HUES6 (cell line): ENCODE results near the gene KCNMA1.
A peak's percentile ranks its signal among the peaks of the same experiment; 100 is the strongest.
"Not testable (repeated sequence)": the region's sequence is repeated elsewhere in the genome, so short reads cannot be mapped to it uniquely, and the experiment has no call there.

ENCODE experiments used
- H3K27ac ChIP-seq: 2 replicates; pipeline ENCODE4 v1.7.0; 2013; ENCODE audit warnings: low read depth, mild to moderate bottlenecking, low read length, inconsistent platforms
- H3K27me3 ChIP-seq: 2 replicates; pipeline ENCODE4 v1.6.1; 2013; ENCODE audit warnings: low read length; ENCODE audit not compliant: control insufficient read depth, insufficient read depth
- H3K36me3 ChIP-seq: 2 replicates; pipeline ENCODE4 v1.6.1; 2013; ENCODE audit warnings: low read length; ENCODE audit not compliant: control insufficient read depth, insufficient read depth
- H3K4me1 ChIP-seq: 2 replicates; pipeline ENCODE4 v1.6.1; 2013; ENCODE audit warnings: low read length; ENCODE audit not compliant: control insufficient read depth, insufficient read depth
- H3K4me3 ChIP-seq: 2 replicates; pipeline ENCODE4 v1.5.1; 2013; ENCODE audit warnings: low read depth, low read length
- H3K9ac ChIP-seq: one replicate; pipeline ENCODE4 v1.6.1; 2013; ENCODE audit warnings: mild to moderate bottlenecking, low read length
- H3K9me3 ChIP-seq: 2 replicates; pipeline ENCODE4 v1.6.1; 2013; ENCODE audit warnings: low read depth, low read length; ENCODE audit not compliant: control insufficient read depth, insufficient read depth

KCNMA1 gene

GRCh38 chr10:77637532-77638320, at the start of gene KCNMA1:
Gene KCNMA1, minus strand, starts transcription at chr10:77637808.
- peaks cover 19% of the 10 kb centered on the region for H3K4me1 ChIP-seq
- H3K27me3 ChIP-seq: peaks cover 85% of the 10 kb centered on the region
- H3K27ac ChIP-seq: no peak within 1 kb of the TSS
- peak within 1 kb of the TSS; percentile 44 for H3K9ac ChIP-seq
- H3K4me3 ChIP-seq: peak within 1 kb of the TSS; percentile 97
- H3K36me3 ChIP-seq: no peaks in the 10 kb centered on the region
- no peaks in the 10 kb centered on the region for H3K9me3 ChIP-seq

DNA sequence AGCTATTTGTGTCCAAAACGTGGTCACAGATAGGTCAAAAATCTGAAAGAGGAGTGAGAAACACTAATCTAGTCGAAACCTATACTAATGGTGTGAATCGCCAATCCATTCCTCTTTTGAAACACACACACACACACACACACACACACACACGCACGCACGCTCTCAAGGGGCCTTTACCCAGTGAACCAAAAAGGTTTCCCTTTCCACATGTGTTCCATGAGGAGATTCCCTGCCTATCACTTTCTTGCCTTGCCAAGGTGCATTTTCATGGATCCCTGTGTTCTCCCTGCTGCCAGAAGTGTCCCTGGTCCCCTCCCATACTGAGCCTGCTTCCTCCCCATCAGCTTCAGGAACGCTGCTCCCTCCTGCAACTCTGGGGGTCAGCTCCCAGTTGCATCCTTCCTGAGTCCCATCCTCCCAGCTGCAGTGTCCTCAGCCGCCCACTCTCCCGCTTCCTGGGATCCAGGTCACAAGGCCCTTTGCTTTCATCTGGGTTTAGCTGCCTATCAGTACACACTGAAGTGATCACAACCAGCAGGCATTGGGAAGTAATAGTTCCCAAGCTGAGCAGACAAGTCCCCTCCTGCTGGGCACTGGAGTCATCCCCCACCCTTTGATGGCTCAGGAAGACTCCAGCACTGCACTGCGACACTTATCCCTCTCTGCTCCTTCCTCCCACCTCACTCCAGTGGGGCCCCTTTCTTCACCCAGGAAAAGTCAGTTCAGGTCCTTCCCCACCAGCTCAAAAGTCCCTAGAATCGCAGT, 49.2 kb upstream of the KCNMA1 start:
- Histone ChIP-seq H3K9me3 (no peaks in the 10 kb centered on the region), H3K27ac (no peak overlapping the region), H3K4me3 (no peak overlapping the region), H3K36me3 (no peaks in the 10 kb centered on the region), H3K4me1 (peaks cover 14% of the 10 kb centered on the region), H3K27me3 (no peaks in the 10 kb centered on the region), H3K9ac (no peak overlapping the region)

GRCh38 chr10:77686096-77686495, 48.5 kb upstream of the KCNMA1 start:
- Histone ChIP-seq H3K9me3 (no peaks in the 10 kb centered on the region), H3K36me3 (no peaks in the 10 kb centered on the region), H3K4me3 (no peak overlapping the region), H3K27ac (no peak overlapping the region), H3K27me3 (no peaks in the 10 kb centered on the region), H3K4me1 (peaks cover 15% of the 10 kb centered on the region), H3K9ac (no peak overlapping the region)

GRCh38 chr10:77685432-77685831, 47.8 kb upstream of the KCNMA1 start:
- Histone ChIP-seq H3K4me3 (no peak overlapping the region), H3K9me3 (no peaks in the 10 kb centered on the region), H3K9ac (no peak overlapping the region), H3K27ac (no peak overlapping the region), H3K27me3 (no peaks in the 10 kb centered on the region), H3K36me3 (no peaks in the 10 kb centered on the region), H3K4me1 (peaks cover 15% of the 10 kb centered on the region)

GRCh38 chr10:77683088-77683432, 45.5 kb upstream of the KCNMA1 start:
- peaks cover 15% of the 10 kb centered on the region for H3K4me1 ChIP-seq
- not testable (repeated sequence) for H3K36me3 ChIP-seq, H3K9ac ChIP-seq, H3K9me3 ChIP-seq, H3K4me3 ChIP-seq, H3K27ac ChIP-seq, H3K27me3 ChIP-seq

DNA sequence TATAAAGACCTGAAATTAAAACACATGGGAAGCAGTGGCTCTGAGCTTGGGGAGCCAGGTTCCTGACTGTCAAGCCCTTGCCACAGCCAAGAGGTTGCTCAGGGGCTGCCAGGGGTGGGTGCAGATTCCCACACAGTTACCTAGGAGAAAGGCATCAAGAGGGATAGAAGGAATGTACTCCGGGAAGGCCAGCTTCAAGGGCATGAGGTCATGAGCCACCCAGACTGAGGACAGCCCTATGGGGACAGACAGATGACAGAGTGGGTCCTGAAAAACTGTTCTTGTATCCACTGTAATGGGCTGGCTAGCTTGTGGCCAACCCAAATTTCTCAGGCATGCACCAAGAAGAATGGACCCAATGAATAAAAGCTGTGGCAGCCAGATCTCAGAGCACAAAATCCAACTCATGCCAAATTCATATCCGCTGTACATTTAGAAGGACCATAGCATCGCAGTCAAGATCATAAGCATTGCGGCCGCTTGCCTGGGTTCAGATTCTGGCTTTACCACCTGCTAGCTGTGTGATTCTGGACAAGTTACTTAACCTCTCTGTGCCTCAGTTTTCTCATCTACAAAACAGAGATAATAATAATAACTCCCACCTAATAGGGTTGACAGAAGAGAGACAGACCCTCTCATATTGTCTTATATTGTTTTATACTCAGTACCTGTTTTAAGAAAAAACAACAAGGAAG, 44.9 kb upstream of the KCNMA1 start:
- H3K4me1 ChIP-seq: peaks cover 15% of the 10 kb centered on the region
- no peaks in the 10 kb centered on the region for H3K27me3 ChIP-seq
- H3K36me3 ChIP-seq: no peaks in the 10 kb centered on the region
- no peak overlapping the region for H3K4me3 ChIP-seq
- H3K27ac ChIP-seq: no peak overlapping the region
- no peak overlapping the region for H3K9ac ChIP-seq
- no peaks in the 10 kb centered on the region for H3K9me3 ChIP-seq

DNA sequence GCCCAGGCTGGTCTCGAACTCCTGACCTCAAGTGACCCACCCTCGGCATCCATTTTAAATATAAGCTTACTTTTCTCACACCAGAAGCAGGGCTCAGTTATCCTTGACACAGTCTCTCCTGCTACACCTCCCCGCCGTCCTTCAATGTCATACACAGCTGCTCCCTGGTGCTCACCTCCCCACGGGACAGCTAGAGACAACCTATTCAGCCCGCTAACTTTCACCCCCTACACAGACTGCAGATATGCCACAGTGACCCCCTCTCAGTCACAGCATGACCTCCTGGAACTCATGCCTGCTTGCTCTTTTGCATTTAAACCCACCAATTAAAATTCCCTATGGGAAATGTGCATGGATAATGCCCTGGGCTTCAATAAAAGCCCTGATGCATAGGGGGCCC, 44.2 kb upstream of the KCNMA1 start:
- Histone ChIP-seq H3K27ac (no peak overlapping the region), H3K4me3 (no peak overlapping the region), H3K9me3 (no peaks in the 10 kb centered on the region), H3K27me3 (no peaks in the 10 kb centered on the region), H3K36me3 (no peaks in the 10 kb centered on the region), H3K9ac (no peak overlapping the region), H3K4me1 (peaks cover 10% of the 10 kb centered on the region)

GRCh38 chr10:77680811-77681210, 43.2 kb upstream of the KCNMA1 start:
- Histone ChIP-seq H3K27ac (no peak overlapping the region), H3K36me3 (no peaks in the 10 kb centered on the region)

DNA sequence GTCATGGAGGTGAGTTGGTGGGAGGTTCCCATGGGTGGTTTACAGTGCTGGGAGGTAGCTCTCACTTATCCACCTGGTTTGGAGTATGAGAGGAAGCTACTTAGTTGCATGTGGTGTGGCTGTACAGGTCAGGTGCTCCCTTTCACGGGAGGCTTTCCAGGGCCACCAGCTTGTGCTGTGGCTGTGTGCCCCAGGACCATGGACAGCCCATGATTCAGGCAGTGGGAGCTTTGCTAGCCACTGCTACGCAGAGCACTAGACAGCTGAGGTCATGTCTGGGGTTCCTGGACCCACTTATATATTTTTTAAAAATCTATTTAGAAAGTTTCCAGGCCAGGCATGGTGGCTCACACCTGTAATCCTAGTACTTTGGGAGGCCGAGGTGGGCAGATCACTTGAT, 42.5 kb upstream of the KCNMA1 start:
- Histone ChIP-seq H3K27me3 (no peaks in the 10 kb centered on the region), H3K36me3 (no peaks in the 10 kb centered on the region), H3K9ac (no peak overlapping the region), H3K4me3 (no peak overlapping the region), H3K4me1 (peaks cover 5% of the 10 kb centered on the region; the same call in 1 of the 2 replicates), H3K9me3 (no peaks in the 10 kb centered on the region), H3K27ac (no peak overlapping the region)

More at GRCh38 chr10:77680811-77681210, 43.2 kb upstream of the KCNMA1 start:
- Histone ChIP-seq H3K9ac (no peak overlapping the region), H3K4me1 (peaks cover 5% of the 10 kb centered on the region; the same call in 1 of the 2 replicates), H3K4me3 (no peak overlapping the region), H3K9me3 (no peaks in the 10 kb centered on the region), H3K27me3 (no peaks in the 10 kb centered on the region)

DNA sequence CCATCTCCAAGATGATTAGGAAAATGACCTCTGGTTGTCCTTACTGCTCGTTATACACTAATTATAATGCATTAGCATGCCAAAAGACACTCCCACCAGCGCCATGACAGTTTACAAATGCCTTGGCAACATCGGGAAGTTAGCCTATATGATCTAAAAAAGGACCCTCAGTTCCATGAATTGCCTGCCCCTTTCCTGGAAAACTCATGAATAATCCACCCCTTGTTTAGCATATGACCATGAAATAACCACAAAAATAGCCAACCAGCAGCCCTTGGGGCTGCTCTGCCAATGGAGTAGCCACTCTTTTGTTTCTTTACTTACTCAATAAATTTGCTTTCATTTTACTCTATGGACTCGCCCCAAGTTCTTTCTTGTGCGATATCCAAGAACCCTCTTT, 41.6 kb upstream of the KCNMA1 start:
- no peak overlapping the region for H3K4me3 ChIP-seq
- H3K27me3 ChIP-seq: no peaks in the 10 kb centered on the region
- H3K9ac ChIP-seq: no peak overlapping the region
- no peaks in the 10 kb centered on the region for H3K9me3 ChIP-seq
- H3K4me1 ChIP-seq: peaks cover 5% of the 10 kb centered on the region; the same call in 1 of the 2 replicates
- H3K36me3 ChIP-seq: no peaks in the 10 kb centered on the region
- no peak overlapping the region for H3K27ac ChIP-seq

DNA sequence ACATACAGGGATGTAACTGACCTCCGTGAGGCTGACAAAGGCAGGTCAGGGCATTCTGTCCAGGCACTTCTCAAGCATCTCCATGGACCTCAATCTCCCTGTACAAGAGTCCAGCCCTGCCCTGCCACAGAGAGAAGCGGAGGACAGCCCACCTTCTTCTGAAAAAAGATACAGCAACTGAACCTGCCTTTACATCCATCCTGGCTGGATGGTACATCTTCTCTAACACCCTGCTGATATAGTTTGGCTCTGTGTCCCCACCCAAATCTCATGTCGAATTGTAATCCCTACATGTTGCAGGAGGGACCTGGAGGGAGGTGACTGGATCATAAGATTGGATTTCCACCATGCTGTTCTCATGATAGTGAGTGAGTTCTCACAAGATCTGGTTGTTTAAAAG, 40.5 kb upstream of the KCNMA1 start:
- no peak overlapping the region for H3K27ac ChIP-seq
- peaks cover 5% of the 10 kb centered on the region; the same call in 1 of the 2 replicates for H3K4me1 ChIP-seq
- no peak overlapping the region for H3K4me3 ChIP-seq
- no peaks in the 10 kb centered on the region for H3K36me3 ChIP-seq
- no peaks in the 10 kb centered on the region for H3K27me3 ChIP-seq
- no peak overlapping the region for H3K9ac ChIP-seq
- H3K9me3 ChIP-seq: no peaks in the 10 kb centered on the region
